Measurements from ENCODE around the gene GPATCH2L. TPM values are rescaled to one million over a fixed set of nuclear protein-coding genes. Genes with fewer than 3 reads are reported as not detected.

GPATCH2L gene
- total and polyA plus RNA-seq, 2 experiments from 2014 or later = 13.6 to 35.1 TPM

- in situ Hi-C loops (cut with MboI) = no loop called here
These were observed 34.7 kb downstream of the GPATCH2L start for GRCh38 chr14:76186308-76187027.

GRCh38 chr14:76191297-76191696 lies 39.6 kb downstream of the GPATCH2L start:
- Histone ChIP-seq H3K4me3 (no peak overlapping the region), H3F3A (ENCODE audit: insufficient read depth) (no peaks in the 10 kb centered on the region), H3K36me3 (ENCODE audit: low read depth) (peaks cover 56% of the 10 kb centered on the region), H3K9ac (no peak overlapping the region), H3K4me2 (ENCODE audit: unreplicated experiment) (no peak overlapping the region), H3K27me3 (replicated peaks; ENCODE audit: insufficient read depth) (no peaks in the 10 kb centered on the region), H3K27ac (no peak overlapping the region), H3K79me2 (ENCODE audit: insufficient read depth) (peaks cover 39% of the 10 kb centered on the region), H3K9me3 (ENCODE audit: low read depth) (no peaks in the 10 kb centered on the region), H2AFZ (no peak overlapping the region), H3K9me2 (ENCODE audit: insufficient read depth) (no peaks in the 10 kb centered on the region), H3K4me1 (ENCODE audit: insufficient read depth) (peaks cover 13% of the 10 kb centered on the region), H4K20me1 (ENCODE audit: insufficient read depth) (peaks cover 5% of the 10 kb centered on the region; the same call in 1 of the 2 replicates)
- TF ChIP-seq EZH2phosphoT487 (IDR thresholded peaks at IDR 0.05; ENCODE audit: insufficient read depth, low read depth) = no peak
- no peak for TF ChIP-seq EZH2 (IDR thresholded peaks at IDR 0.05; ENCODE audit: insufficient read depth, poor library complexity, severe bottlenecking)
- 96 to 98% methylated on average over 2 of the region's 2 CpGs for WGBS, 2 experiments (ENCODE audit: low coverage in 1 of 2, low lambda C conversion rate in 2 of 2, missing lambda C conversion rate in 2 of 2)
- in situ Hi-C loops (cut with MboI) = no loop called here
- DNase-seq = no peak

More at GRCh38 chr14:76186308-76187027, 34.7 kb downstream of the GPATCH2L start:
- H3K4me2 ChIP-seq (ENCODE audit: unreplicated experiment) = no peak overlapping the region
- WGBS, 2 experiments (ENCODE audit: low coverage in 1 of 2, low lambda C conversion rate in 2 of 2, missing lambda C conversion rate in 2 of 2) = 85 to 90% methylated on average over 4 of the region's 4 CpGs
- no peak overlapping the region for H3K9ac ChIP-seq
- peaks cover 5% of the 10 kb centered on the region; the same call in 1 of the 2 replicates for H4K20me1 ChIP-seq (ENCODE audit: insufficient read depth)
- no peak overlapping the region for H3K4me3 ChIP-seq
- no peak overlapping the region for H2AFZ ChIP-seq
- H3K79me2 ChIP-seq (ENCODE audit: insufficient read depth) = peaks cover 79% of the 10 kb centered on the region
- no peak for DNase-seq
- H3K4me1 ChIP-seq (ENCODE audit: insufficient read depth) = no peaks in the 10 kb centered on the region
- no peak for TF ChIP-seq EZH2 (IDR thresholded peaks at IDR 0.05; ENCODE audit: insufficient read depth, poor library complexity, severe bottlenecking)
- no peak for TF ChIP-seq EZH2phosphoT487 (IDR thresholded peaks at IDR 0.05; ENCODE audit: insufficient read depth, low read depth)
- peaks cover 33% of the 10 kb centered on the region for H3K36me3 ChIP-seq (ENCODE audit: low read depth)
- no peaks in the 10 kb centered on the region for H3K27me3 ChIP-seq (replicated peaks; ENCODE audit: insufficient read depth)
- H3K9me2 ChIP-seq (ENCODE audit: insufficient read depth) = no peaks in the 10 kb centered on the region
- no peak overlapping the region for H3K27ac ChIP-seq
- H3F3A ChIP-seq (ENCODE audit: insufficient read depth) = no peaks in the 10 kb centered on the region
- H3K9me3 ChIP-seq (ENCODE audit: low read depth) = no peaks in the 10 kb centered on the region

- no peaks in the 10 kb centered on the region for H3F3A ChIP-seq (ENCODE audit: insufficient read depth)
- in situ Hi-C loops (cut with MboI) = no loop called here
- no peaks in the 10 kb centered on the region for H3K9me2 ChIP-seq (ENCODE audit: insufficient read depth)
- peaks cover 13% of the 10 kb centered on the region for H3K4me1 ChIP-seq (ENCODE audit: insufficient read depth)
- peaks cover 52% of the 10 kb centered on the region for H3K36me3 ChIP-seq (ENCODE audit: low read depth)
- peak; percentile 3 for DNase-seq
- TF ChIP-seq EZH2phosphoT487 (IDR thresholded peaks at IDR 0.05; ENCODE audit: insufficient read depth, low read depth) (no peak), EZH2 (IDR thresholded peaks at IDR 0.05; ENCODE audit: insufficient read depth, poor library complexity, severe bottlenecking) (no peak)
- H3K4me3 ChIP-seq = no peak overlapping the region
- no peak overlapping the region for H3K27ac ChIP-seq
- no peak overlapping the region for H3K4me2 ChIP-seq (ENCODE audit: unreplicated experiment)
- H4K20me1 ChIP-seq (ENCODE audit: insufficient read depth) = peaks cover 5% of the 10 kb centered on the region; the same call in 1 of the 2 replicates
- H3K27me3 ChIP-seq (replicated peaks; ENCODE audit: insufficient read depth) = no peaks in the 10 kb centered on the region
- H3K9ac ChIP-seq = no peak overlapping the region
- WGBS, 2 experiments (ENCODE audit: low coverage in 1 of 2, low lambda C conversion rate in 2 of 2, missing lambda C conversion rate in 2 of 2) = 95 to 97% methylated on average over 1 of the region's 1 CpG
- H3K79me2 ChIP-seq (ENCODE audit: insufficient read depth) = peaks cover 15% of the 10 kb centered on the region
- H3K9me3 ChIP-seq (ENCODE audit: low read depth) = no peaks in the 10 kb centered on the region
- no peak overlapping the region for H2AFZ ChIP-seq
These were observed 42.0 kb downstream of the GPATCH2L start for GRCh38 chr14:76193696-76194095.

- peaks cover 52% of the 10 kb centered on the region for H3K36me3 ChIP-seq (ENCODE audit: low read depth)
These were observed 42.6 kb downstream of the GPATCH2L start for GRCh38 chr14:76194327-76194726.

More at GRCh38 chr14:76194327-76194726, 42.6 kb downstream of the GPATCH2L start:
- Histone ChIP-seq H3K9ac (no peak overlapping the region), H3K27me3 (replicated peaks; ENCODE audit: insufficient read depth) (no peaks in the 10 kb centered on the region), H3F3A (ENCODE audit: insufficient read depth) (peaks cover 4% of the 10 kb centered on the region; the same call in 1 of the 2 replicates), H3K4me1 (ENCODE audit: insufficient read depth) (peaks cover 13% of the 10 kb centered on the region), H3K27ac (no peak overlapping the region), H3K9me2 (ENCODE audit: insufficient read depth) (no peaks in the 10 kb centered on the region), H3K9me3 (ENCODE audit: low read depth) (no peaks in the 10 kb centered on the region), H3K4me2 (ENCODE audit: unreplicated experiment) (no peak overlapping the region), H4K20me1 (ENCODE audit: insufficient read depth) (peaks cover 3% of the 10 kb centered on the region; the same call in 1 of the 2 replicates), H3K4me3 (no peak overlapping the region), H2AFZ (no peak overlapping the region), H3K79me2 (ENCODE audit: insufficient read depth) (peaks cover 9% of the 10 kb centered on the region; the same call in 1 of the 2 replicates)
- in situ Hi-C loops (cut with MboI) = no loop called here
- no peak for DNase-seq
- TF ChIP-seq EZH2phosphoT487 (IDR thresholded peaks at IDR 0.05; ENCODE audit: insufficient read depth, low read depth) = no peak
- TF ChIP-seq EZH2 (IDR thresholded peaks at IDR 0.05; ENCODE audit: insufficient read depth, poor library complexity, severe bottlenecking) = no peak
- WGBS, 2 experiments (ENCODE audit: low coverage in 1 of 2, low lambda C conversion rate in 2 of 2, missing lambda C conversion rate in 2 of 2) = 96 to 99% methylated on average over 3 of the region's 3 CpGs

Data from GM23248 (cell line).